Right cardiac atrium (tissue), 5 donors: ENCODE results near the gene POMC. TPM values are rescaled to one million over a fixed set of nuclear protein-coding genes. Genes with fewer than 3 reads are reported as not detected.

ENCODE experiments used
- ATAC-seq, 2 donors: fragments of 200-7000 bp; cut with Tn5 transposase; one replicate each; pipeline versions ENCODE4 v1.8.0 to v1.9.1; 2020; ENCODE audit warnings: moderate library complexity in 2 of 2, mild to moderate bottlenecking in 1 of 2
- DNase-seq, 3 donors: peaks; one replicate each; pipeline ENCODE4 v3.0.0-alpha.2; 2020
- H3K27ac ChIP-seq: one replicate; pipeline ENCODE4 v1.5.1; 2013; ENCODE audit warnings: mild to moderate bottlenecking, low read length, control low read depth, moderate library complexity
- H3K27me3 ChIP-seq: one replicate; pipeline ENCODE4 v1.6.1; 2013; ENCODE audit not compliant: control insufficient read depth, insufficient read depth
- H3K4me1 ChIP-seq: one replicate; pipeline ENCODE4 v1.6.1; 2013; ENCODE audit warnings: low read length; ENCODE audit not compliant: control insufficient read depth, insufficient read depth
- H3K4me3 ChIP-seq: one replicate; pipeline ENCODE4 v1.5.1; 2013; ENCODE audit warnings: low read length, control low read depth
- H3K9me3 ChIP-seq: one replicate; pipeline ENCODE4 v1.6.1; 2013; ENCODE audit warnings: low read length; ENCODE audit not compliant: control insufficient read depth
- WGBS: extraction: QIAGEN DNeasy Blood & Tissue Kit; methylation state at CpG from one replicate; pipeline ENCODE4 v1.1.7; 2013; 5-methylcytosine and 5-hydroxymethylcytosine counted together
- intact Hi-C, 4 donors: fragments of 100-400 bp; cut with DNase I; formaldehyde crosslinking; loops; one replicate each; pipeline versions ENCODE4 v1.11.0 to v1.14.0; 2022 to 2023
- polyA plus RNA-seq: library from polyadenylated mRNA; stranded (reverse); fragments of 200-250 nt; gene quantifications from one replicate; pipeline ENCODE4 v1.2.3, GENCODE V29; 2013
- total RNA-seq, 4 donors: library from RNA; stranded (reverse); fragmentation: NEBNext Ultra II Directional; extraction: Animal tissue kit (Norgen Biotek cat#: 25700); gene quantifications; one replicate each; pipeline ENCODE4 v1.2.1, GENCODE V29; 2021
- donor health status: healthy with polysubstance abuse.
- donor health status: DM: no; HTN: yes; CAD: no.
- donor health status: DM: no; HTN: no; CAD: no.
- donor health status: DM: no; HTN: yes; CAD: no; lungs with severe emphysema.
- donor health status: DM: yes; HTN: yes; CAD: no.

Gene POMC
- total and polyA plus RNA-seq, 5 donors = 5.0 to 13.2 (median 6.8) TPM

DNA sequence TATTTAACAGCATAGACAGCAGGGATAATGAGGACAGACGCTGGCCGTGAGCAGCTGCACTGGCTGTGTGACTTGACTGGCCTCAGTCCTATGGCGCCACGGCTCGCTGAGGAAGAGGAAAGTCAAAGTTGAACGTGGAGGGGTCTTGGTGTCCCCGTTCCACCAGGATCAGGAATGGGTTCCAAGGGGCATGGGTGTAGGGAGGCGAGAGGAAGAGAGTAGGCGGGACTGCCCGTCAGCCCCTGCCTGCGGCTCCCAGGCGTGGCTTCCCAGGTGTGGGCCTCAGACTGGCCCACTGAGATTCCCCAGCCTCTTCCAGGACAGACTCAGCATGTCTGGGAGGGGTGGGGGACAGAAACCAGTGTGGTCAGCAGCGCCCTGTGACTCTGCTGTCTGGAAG is 51.4 kb downstream of the POMC start:
- intact Hi-C loops = no loop called here
- 90% methylated on average over 13 of the region's 13 CpGs for WGBS
- H3K9me3 ChIP-seq = no peaks in the 10 kb centered on the region
- no peaks in the 10 kb centered on the region for H3K27me3 ChIP-seq
- no peak overlapping the region for H3K4me3 ChIP-seq
- ATAC-seq (no peak), DNase-seq (no peak)
- no peak overlapping the region for H3K27ac ChIP-seq
- H3K4me1 ChIP-seq = no peaks in the 10 kb centered on the region

DNA sequence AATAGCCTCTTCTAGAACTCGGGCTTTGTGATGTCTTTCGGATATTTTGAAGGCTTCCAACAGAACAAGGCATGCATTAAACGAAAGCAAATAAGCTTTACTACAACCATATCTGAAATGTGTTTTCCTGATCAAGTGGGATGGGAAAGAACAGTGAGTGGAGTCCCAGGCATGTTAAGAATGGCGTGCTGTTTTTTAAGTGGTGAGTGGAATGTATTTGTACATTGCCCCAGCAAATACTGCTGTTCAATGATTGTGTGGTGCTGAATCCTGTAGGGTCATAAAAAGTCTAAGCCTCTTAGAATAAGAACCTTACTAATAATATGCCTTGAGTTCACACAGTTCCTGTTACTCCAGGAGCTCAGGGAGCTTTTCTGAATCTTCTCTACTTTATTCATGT is 52.5 kb downstream of the POMC start:
- intact Hi-C loops = no loop called here
- ATAC-seq = no peak

DNA sequence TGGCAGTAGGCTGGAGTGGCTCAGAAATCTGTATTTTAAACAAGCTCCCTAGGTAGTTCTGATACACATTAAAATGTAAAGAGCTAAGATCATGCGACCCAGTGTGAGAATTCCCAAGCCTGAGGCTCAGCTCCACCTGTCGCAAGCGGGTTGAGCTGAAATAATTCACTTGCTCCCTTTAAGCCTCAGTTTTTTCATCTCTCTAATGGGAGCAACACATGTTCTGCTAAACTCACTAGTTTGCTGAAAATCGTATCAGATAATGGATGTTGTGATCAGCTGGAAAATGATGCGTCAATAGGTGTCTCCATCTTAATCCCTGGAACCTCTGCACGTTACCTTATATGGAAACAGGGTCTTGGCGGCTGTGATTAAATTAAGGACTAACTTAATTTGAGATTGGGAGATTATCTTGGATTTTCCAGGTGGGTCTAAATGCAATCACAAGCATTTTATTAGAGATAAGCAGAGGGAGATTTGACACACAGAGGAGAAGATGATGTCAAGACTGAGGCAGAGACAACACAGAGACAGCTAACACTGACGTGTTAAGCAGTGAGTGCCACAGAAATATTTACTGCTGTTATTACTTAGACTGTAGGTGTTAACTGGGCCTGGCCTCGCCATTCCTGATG is 53.0 kb downstream of the POMC start:
- H3K9me3 ChIP-seq = no peaks in the 10 kb centered on the region
- DNase-seq = no peak
- H3K27ac ChIP-seq = no peak overlapping the region
- no peak overlapping the region for H3K4me3 ChIP-seq
- no peak for ATAC-seq
- H3K4me1 ChIP-seq = no peaks in the 10 kb centered on the region
- WGBS = 89% methylated on average over 9 of the region's 9 CpGs
- H3K27me3 ChIP-seq = no peaks in the 10 kb centered on the region
- intact Hi-C loops = no loop called here

More for the DNA sequence above, 52.5 kb downstream of the POMC start:
- H3K27me3 ChIP-seq = no peaks in the 10 kb centered on the region
- no peak overlapping the region for H3K27ac ChIP-seq
- 68% methylated on average over 4 of the region's 4 CpGs for WGBS
- H3K9me3 ChIP-seq = no peaks in the 10 kb centered on the region
- H3K4me3 ChIP-seq = no peak overlapping the region
- DNase-seq = no peak
- no peaks in the 10 kb centered on the region for H3K4me1 ChIP-seq

DNA sequence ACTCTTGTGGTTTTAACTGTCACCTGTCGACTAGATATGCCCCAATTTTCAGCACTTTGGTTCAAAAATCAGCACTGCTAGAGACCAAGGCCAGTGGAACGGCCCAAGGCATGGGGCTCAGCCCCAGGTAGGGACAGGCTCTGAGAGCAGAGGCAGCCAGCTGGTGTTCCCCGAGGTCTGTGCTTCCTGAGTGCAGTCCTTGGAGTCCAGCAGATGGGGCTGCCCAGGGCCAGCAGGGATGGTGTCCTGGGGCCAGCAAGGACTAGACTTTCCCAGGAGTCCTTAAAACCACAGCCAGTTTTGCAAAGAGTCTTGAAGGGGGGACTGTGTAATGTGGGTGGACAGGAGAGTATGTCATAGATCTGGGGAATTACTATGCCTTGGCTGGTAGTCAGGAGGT is 56.3 kb downstream of the POMC start:
- Histone ChIP-seq H3K9me3 (no peaks in the 10 kb centered on the region), H3K27ac (no peak overlapping the region), H3K27me3 (no peaks in the 10 kb centered on the region), H3K4me1 (no peaks in the 10 kb centered on the region), H3K4me3 (no peak overlapping the region)
- ATAC-seq (no peak), DNase-seq (peak in 1 of 3 donors; percentile 26)
- whole genome bisulfite sequencing = 77% methylated on average over 3 of the region's 3 CpGs
- intact Hi-C loops = no loop called here

Other genes starting within 250 kb of the POMC start
- 10 to 100 TPM; 11.7 to 30.4 (median 17.4) TPM for gene ADCY3, start 248.3 kb downstream of the POMC start, total RNA-seq
- gene ADCY3, start 248.3 kb downstream of the POMC start, polyA plus RNA-seq = 17.1 TPM
- gene DNAJC27, start 196.6 kb downstream of the POMC start, total RNA-seq = 10 to 100 TPM in 2 of 4 donors, 1 to 10 TPM in 2; 8.7 to 10.4 (median 9.5) TPM
- 4.1 TPM for gene DNAJC27, start 196.6 kb downstream of the POMC start, polyA plus RNA-seq
- gene EFR3B, start 126.5 kb downstream of the POMC start, total RNA-seq = 1 to 10 TPM; 4.8 to 9.7 (median 6.4) TPM
- gene EFR3B, start 126.5 kb downstream of the POMC start, polyA plus RNA-seq = 2.9 TPM
- 10 to 100 TPM; 20.0 to 22.9 (median 21.1) TPM for gene DNMT3A, start 173.3 kb upstream of the POMC start, total RNA-seq
- gene DNMT3A, start 173.3 kb upstream of the POMC start, polyA plus RNA-seq = 9.9 TPM